Smooth muscle cell (in vitro differentiated cells): ENCODE measurements around the gene GPRC5A. TPM values are rescaled to one million over a fixed set of nuclear protein-coding genes. Genes with fewer than 3 reads are reported as not detected.

Source experiments
- DNase-seq: peaks from one replicate; lab custom pipeline; 2025; ENCODE audit not compliant: unreplicated experiment; lab: John Stamatoyannopoulos, UW
- H2AFZ ChIP-seq: fragments of 200-600 bp; sonication (generic); 2 replicates; pipeline ENCODE4 v1.6.0; 2016; ENCODE audit warnings: antibody characterized with exemption, low read depth, mild to moderate bottlenecking
- H3F3A ChIP-seq: fragments of 200-600 bp; sonication (generic); 2 replicates; pipeline ENCODE4 v1.6.0; 2017; ENCODE audit warnings: antibody characterized with exemption, low read depth
- H3K27ac ChIP-seq: fragments of 200-600 bp; sonication (generic); 2 replicates; pipeline ENCODE4 v1.5.1; 2016; ENCODE audit warnings: low read depth, mild to moderate bottlenecking
- H3K27me3 ChIP-seq: fragments of 200-600 bp; sonication (generic); 2 replicates; pipeline ENCODE4 v1.6.1; 2016; ENCODE audit warnings: low read depth, mild to moderate bottlenecking
- H3K36me3 ChIP-seq: fragments of 200-600 bp; sonication (generic); 2 replicates; pipeline ENCODE4 v1.5.1; 2016; ENCODE audit warnings: low read depth
- H3K4me1 ChIP-seq: fragments of 200-600 bp; sonication (generic); 2 replicates; pipeline ENCODE4 v1.5.1; 2016; ENCODE audit warnings: low read depth
- H3K4me2 ChIP-seq: fragments of 200-600 bp; sonication (generic); 2 replicates; pipeline ENCODE4 v1.6.0; 2016; ENCODE audit warnings: mild to moderate bottlenecking
- H3K4me3 ChIP-seq: fragments of 200-600 bp; sonication (generic); 2 replicates; pipeline ENCODE4 v1.5.1; 2016; ENCODE audit warnings: mild to moderate bottlenecking
- H3K79me2 ChIP-seq: fragments of 200-600 bp; sonication (generic); 2 replicates; pipeline ENCODE4 v1.6.0; 2016; ENCODE audit warnings: low read depth, mild to moderate bottlenecking
- H3K9ac ChIP-seq: fragments of 200-600 bp; sonication (generic); 2 replicates; pipeline ENCODE4 v1.6.0; 2016; ENCODE audit warnings: low read depth
- H3K9me3 ChIP-seq: fragments of 200-600 bp; sonication (generic); replicated peaks from 2 replicates; pipeline ENCODE4 v1.5.1; 2016; ENCODE audit warnings: low read depth
- H4K20me1 ChIP-seq: fragments of 200-600 bp; sonication (generic); 2 replicates; pipeline ENCODE4 v1.6.0; 2016; ENCODE audit warnings: low read depth
- WGBS: methylation state at CpG from one replicate; pipeline ENCODE4 v1.1.7; 2016; ENCODE audit warnings: low lambda C conversion rate; 5-methylcytosine and 5-hydroxymethylcytosine counted together
- polyA plus RNA-seq: library from polyadenylated mRNA; unstranded; fragments of >200 nt; fragmentation: Nextera tagmentation; extraction: Ambion mirVana; gene quantifications from 2 replicates; pipeline ENCODE4 v1.2.1, GENCODE V29; 2016
- total RNA-seq: library from RNA; depleted of rRNA; stranded (reverse); fragments of >200 nt; gene quantifications from 2 replicates; pipeline ENCODE4 v1.2.3, GENCODE V29; 2014
- TF ChIP-seq, protein P1 (sequence below): fragments of 200-600 bp; sonication (generic); IDR thresholded peaks from 2 replicates; pipeline ENCODE4 v1.5.1; 2017; ENCODE audit warnings: borderline replicate concordance, mild to moderate bottlenecking, antibody characterized with exemption; ENCODE audit not compliant: insufficient read depth, poor library complexity, severe bottlenecking

The GPRC5A gene
- total and polyA plus RNA-seq, 2 experiments from 2014 or later, result 13.6 to 39.2 TPM

DNA sequence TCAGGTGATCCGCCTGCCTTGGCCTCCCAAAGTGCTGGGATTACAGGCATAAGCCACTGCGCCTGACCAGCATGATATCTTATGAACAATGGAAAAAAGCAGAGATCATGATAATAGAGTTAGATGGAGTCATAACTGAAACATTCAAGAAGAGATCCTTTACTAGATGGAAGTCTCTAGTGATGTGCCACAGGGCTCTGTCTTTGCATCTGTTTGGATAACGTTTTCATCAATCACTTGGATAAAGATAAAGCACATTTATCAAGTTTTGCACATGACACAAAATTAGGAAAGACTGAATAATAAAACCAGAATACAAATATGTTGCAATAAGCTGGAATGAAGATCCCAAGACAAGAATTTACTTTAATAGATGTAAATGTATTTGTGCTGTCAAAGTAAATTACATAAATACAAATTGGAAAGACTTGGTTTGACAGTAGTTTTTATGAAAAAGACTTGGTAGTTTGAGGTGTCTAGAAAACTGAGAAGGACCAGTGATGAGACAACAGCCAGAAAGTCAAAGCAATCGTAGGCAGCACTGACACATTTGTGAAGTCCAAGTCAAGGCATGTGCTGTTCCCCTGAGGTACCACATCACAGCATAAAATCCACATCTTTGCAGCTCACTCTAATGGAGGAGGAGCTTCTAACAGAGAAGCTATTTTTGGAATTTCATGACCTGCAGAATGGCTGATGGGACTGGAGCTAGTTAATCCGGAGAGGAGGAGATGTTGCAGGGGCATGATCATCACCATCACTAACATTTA is 28.5 kb downstream of the GPRC5A start:
- H3K4me2 ChIP-seq, result no peak overlapping the region
- no peaks in the 10 kb centered on the region for H3K27me3 ChIP-seq
- H3K9ac ChIP-seq, result no peak overlapping the region
- no peak for DNase-seq
- no peaks in the 10 kb centered on the region for H3K9me3 ChIP-seq
- H3K79me2 ChIP-seq, result no peaks in the 10 kb centered on the region
- H3K36me3 ChIP-seq, result no peaks in the 10 kb centered on the region
- no peaks in the 10 kb centered on the region for H3K4me1 ChIP-seq
- H2AFZ ChIP-seq, result no peak overlapping the region
- H3F3A ChIP-seq, result no peaks in the 10 kb centered on the region
- TF ChIP-seq, protein P1, sequence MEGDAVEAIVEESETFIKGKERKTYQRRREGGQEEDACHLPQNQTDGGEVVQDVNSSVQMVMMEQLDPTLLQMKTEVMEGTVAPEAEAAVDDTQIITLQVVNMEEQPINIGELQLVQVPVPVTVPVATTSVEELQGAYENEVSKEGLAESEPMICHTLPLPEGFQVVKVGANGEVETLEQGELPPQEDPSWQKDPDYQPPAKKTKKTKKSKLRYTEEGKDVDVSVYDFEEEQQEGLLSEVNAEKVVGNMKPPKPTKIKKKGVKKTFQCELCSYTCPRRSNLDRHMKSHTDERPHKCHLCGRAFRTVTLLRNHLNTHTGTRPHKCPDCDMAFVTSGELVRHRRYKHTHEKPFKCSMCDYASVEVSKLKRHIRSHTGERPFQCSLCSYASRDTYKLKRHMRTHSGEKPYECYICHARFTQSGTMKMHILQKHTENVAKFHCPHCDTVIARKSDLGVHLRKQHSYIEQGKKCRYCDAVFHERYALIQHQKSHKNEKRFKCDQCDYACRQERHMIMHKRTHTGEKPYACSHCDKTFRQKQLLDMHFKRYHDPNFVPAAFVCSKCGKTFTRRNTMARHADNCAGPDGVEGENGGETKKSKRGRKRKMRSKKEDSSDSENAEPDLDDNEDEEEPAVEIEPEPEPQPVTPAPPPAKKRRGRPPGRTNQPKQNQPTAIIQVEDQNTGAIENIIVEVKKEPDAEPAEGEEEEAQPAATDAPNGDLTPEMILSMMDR, result no peak
- H4K20me1 ChIP-seq, result no peaks in the 10 kb centered on the region
- no peak overlapping the region for H3K4me3 ChIP-seq
- H3K27ac ChIP-seq, result no peak overlapping the region
- WGBS, result 88% methylated on average over 5 of the region's 5 CpGs

DNA sequence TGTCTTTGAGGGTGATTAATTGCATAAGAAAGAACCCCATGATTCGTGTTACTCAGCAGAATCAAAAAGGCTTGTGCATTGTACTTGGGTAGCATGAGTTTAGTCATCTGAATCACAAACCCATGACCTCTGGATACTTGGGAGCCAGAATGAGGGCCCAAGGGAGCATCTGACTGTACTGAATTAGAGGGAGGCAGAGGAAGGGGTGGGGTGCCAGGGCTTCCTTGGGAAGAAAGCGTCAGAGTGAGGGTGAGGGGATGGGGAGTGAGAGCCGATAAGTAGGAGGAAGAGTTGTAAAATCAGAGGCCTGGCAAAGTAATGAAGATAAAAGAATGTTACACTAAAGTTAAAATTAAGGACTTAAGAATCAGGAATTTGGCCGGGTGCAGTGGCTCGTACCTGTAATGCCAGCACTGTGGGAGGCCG is 30.8 kb downstream of the GPRC5A start:
- Histone ChIP-seq H3K9ac (no peak overlapping the region), H3K79me2 (no peaks in the 10 kb centered on the region), H3K4me3 (no peak overlapping the region), H3K9me3 (no peaks in the 10 kb centered on the region), H3F3A (no peaks in the 10 kb centered on the region), H2AFZ (no peak overlapping the region), H3K27me3 (no peaks in the 10 kb centered on the region), H3K4me2 (no peak overlapping the region), H4K20me1 (no peaks in the 10 kb centered on the region), H3K27ac (no peak overlapping the region), H3K4me1 (no peaks in the 10 kb centered on the region), H3K36me3 (no peaks in the 10 kb centered on the region)
- DNase-seq, result no peak
- 64% methylated on average over 6 of the region's 6 CpGs for WGBS
- TF ChIP-seq, protein P1, result no peak

DNA sequence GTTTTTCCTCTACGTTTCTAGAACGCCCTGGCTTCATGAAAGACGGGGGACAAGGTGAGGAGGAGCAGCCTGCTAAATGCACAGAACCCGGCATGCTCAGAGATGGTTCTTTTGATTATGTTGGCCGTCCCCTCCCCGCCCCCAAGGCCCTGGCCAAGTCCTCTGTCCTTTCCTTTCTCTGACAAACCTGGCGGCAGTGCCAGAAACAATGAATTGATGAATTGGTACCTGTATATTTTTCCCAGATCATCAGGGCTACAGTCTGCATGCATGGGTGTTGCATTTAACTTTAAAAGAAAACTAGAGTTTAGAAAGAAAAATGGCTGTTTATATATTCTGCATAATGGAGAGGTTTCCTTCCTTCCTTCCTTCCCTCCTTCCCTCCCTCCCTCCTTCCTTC is 31.6 kb downstream of the GPRC5A start:
- TF ChIP-seq, protein P1, result no peak
- Histone ChIP-seq H3K36me3 (no peaks in the 10 kb centered on the region), H3K27ac (no peak overlapping the region), H3F3A (no peaks in the 10 kb centered on the region), H3K27me3 (no peaks in the 10 kb centered on the region), H2AFZ (no peak overlapping the region), H3K4me3 (no peak overlapping the region), H3K9ac (no peak overlapping the region), H4K20me1 (no peaks in the 10 kb centered on the region), H3K4me1 (no peaks in the 10 kb centered on the region), H3K79me2 (no peaks in the 10 kb centered on the region), H3K9me3 (no peaks in the 10 kb centered on the region), H3K4me2 (no peak overlapping the region)
- DNase-seq, result no peak
- 94% methylated on average over 7 of the region's 7 CpGs for WGBS

DNA sequence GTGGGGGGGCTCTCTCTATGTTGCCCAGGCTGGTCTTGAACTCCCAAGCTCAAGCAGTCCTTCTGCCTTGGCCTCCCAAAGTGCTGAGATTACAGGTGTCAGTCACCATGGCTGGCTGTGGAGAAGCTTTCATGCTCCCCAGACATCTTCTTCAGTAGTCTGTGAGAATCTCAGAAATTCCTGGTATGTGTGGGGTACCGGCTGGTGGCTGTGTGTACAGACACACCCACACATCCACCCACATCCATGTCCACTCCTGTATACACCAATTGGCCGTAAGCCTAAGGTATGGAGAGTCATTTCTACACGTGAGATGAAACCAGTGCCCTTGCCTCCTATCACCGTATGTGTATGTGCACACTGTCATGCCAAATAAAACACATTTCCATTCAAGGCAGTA is 32.8 kb downstream of the GPRC5A start:
- Histone ChIP-seq H3K27me3 (no peaks in the 10 kb centered on the region), H3K36me3 (no peaks in the 10 kb centered on the region), H2AFZ (no peak overlapping the region), H3F3A (no peaks in the 10 kb centered on the region), H3K4me1 (no peaks in the 10 kb centered on the region), H3K9ac (no peak overlapping the region), H3K4me2 (no peak overlapping the region), H3K79me2 (no peaks in the 10 kb centered on the region), H4K20me1 (no peaks in the 10 kb centered on the region), H3K9me3 (no peaks in the 10 kb centered on the region), H3K27ac (no peak overlapping the region), H3K4me3 (no peak overlapping the region)
- DNase-seq, result no peak
- TF ChIP-seq, protein P1, result no peak
- WGBS, result 78% methylated on average over 4 of the region's 4 CpGs
